IPS DF 4.7 (cell line): ENCODE measurements around the gene TMEM63C.

ENCODE experiments used
- DNase-seq: peaks from one replicate; pipeline ENCODE4 v3.0.0-alpha.2; 2013; ENCODE audit warnings: low spot score; ENCODE audit errors: extremely low read depth

The TMEM63C gene

GRCh38 chr14:77220246-77221017, 38.8 kb downstream of the TMEM63C start:
- DNase-seq: no peak

- DNase-seq: no peak
These were observed 39.8 kb downstream of the TMEM63C start for GRCh38 chr14:77221241-77221871.

GRCh38 chr14:77222546-77223225, 41.1 kb downstream of the TMEM63C start:
- DNase-seq: no peak

GRCh38 chr14:77224212-77224611, 42.6 kb downstream of the TMEM63C start:
- DNase-seq: no peak

GRCh38 chr14:77225254-77225653, 43.7 kb downstream of the TMEM63C start:
- no peak for DNase-seq

- no peak for DNase-seq
These were observed 44.4 kb downstream of the TMEM63C start for GRCh38 chr14:77225892-77226557.

GRCh38 chr14:77228056-77228455, 46.5 kb downstream of the TMEM63C start:
- no peak for DNase-seq

GRCh38 chr14:77230914-77231313, 49.3 kb downstream of the TMEM63C start:
- DNase-seq: no peak

GRCh38 chr14:77231721-77232120, 50.1 kb downstream of the TMEM63C start:
- DNase-seq: no peak

- no peak for DNase-seq
These were observed 55.2 kb downstream of the TMEM63C start for GRCh38 chr14:77236814-77237213.

- DNase-seq: no peak
These were observed 56.8 kb downstream of the TMEM63C start for GRCh38 chr14:77238356-77238755.

- DNase-seq: no peak
These were observed 57.4 kb downstream of the TMEM63C start for GRCh38 chr14:77238996-77239395.

GRCh38 chr14:77239412-77239811, 57.8 kb downstream of the TMEM63C start:
- no peak for DNase-seq

- no peak for DNase-seq
These were observed 58.8 kb downstream of the TMEM63C start for GRCh38 chr14:77240336-77240915.

GRCh38 chr14:77241955-77242354, 60.4 kb downstream of the TMEM63C start:
- DNase-seq: no peak

GRCh38 chr14:77242752-77243151, 61.2 kb downstream of the TMEM63C start:
- no peak for DNase-seq

- no peak for DNase-seq
These were observed 62.3 kb downstream of the TMEM63C start for GRCh38 chr14:77243853-77244252.

- DNase-seq: no peak
These were observed 64.2 kb downstream of the TMEM63C start for GRCh38 chr14:77245820-77246219.

GRCh38 chr14:77246784-77247183, 65.2 kb downstream of the TMEM63C start:
- DNase-seq: no peak

GRCh38 chr14:77248666-77249065, 67.1 kb downstream of the TMEM63C start:
- no peak for DNase-seq

- DNase-seq: no peak
These were observed 67.7 kb downstream of the TMEM63C start for GRCh38 chr14:77249286-77249685.

- no peak for DNase-seq
These were observed 69.3 kb downstream of the TMEM63C start for GRCh38 chr14:77250927-77251326.
